ENCODE measurements around the gene SLC7A8.

GRCh38 chr14:23164250-23164649 lies 19.2 kb downstream of the SLC7A8 start:
- no peak for TF ChIP-seq CTCF (tag by site-specific recombination; IDR thresholded peaks at IDR 0.05)
- TF ChIP-seq ATF2 (tag by site-specific recombination; IDR thresholded peaks at IDR 0.05; ENCODE audit: low read depth): no peak
- TF ChIP-seq ZNF677 (tag by site-specific recombination; IDR thresholded peaks at IDR 0.05): no peak
- TF ChIP-seq ZNF37A (tag by site-specific recombination; IDR thresholded peaks at IDR 0.05): no peak
- no peak for TF ChIP-seq ZNF19 (tag by site-specific recombination; IDR thresholded peaks at IDR 0.05; ENCODE audit: low read depth)
- no peak for TF ChIP-seq ZNF416 (tag by site-specific recombination; IDR thresholded peaks at IDR 0.05)
- TF ChIP-seq GLI2 (tag by site-specific recombination; IDR thresholded peaks at IDR 0.05; ENCODE audit: borderline replicate concordance, low read depth): no peak
- TF ChIP-seq MEIS1 (CRISPR knock-in tag; IDR thresholded peaks at IDR 0.05; ENCODE audit: borderline replicate concordance): no peak
- no peak for TF ChIP-seq ELK4 (IDR thresholded peaks at IDR 0.05; ENCODE audit: borderline replicate concordance, low read depth, low read length)
- TF ChIP-seq REST (tag by site-specific recombination; IDR thresholded peaks at IDR 0.05): no peak
